Progenitor cell of endocrine pancreas (in vitro differentiated cells): ENCODE data around the gene NCOA1. TPM values are rescaled to one million over a fixed set of nuclear protein-coding genes. Genes with fewer than 3 reads are reported as not detected.
"Not testable (repeated sequence)": the region's sequence is repeated elsewhere in the genome, so short reads cannot be mapped to it uniquely, and the experiment has no call there.

Experiments
- DNase-seq: peaks from one replicate; pipeline ENCODE4 v3.0.0; 2021; ENCODE audit warnings: low spot score; ENCODE audit not compliant: unreplicated experiment
- H3K27ac Mint-ChIP-seq: 2 replicates; pipeline ENCODE4 v1.8.0; 2021; ENCODE audit warnings: mild to moderate bottlenecking, moderate library complexity, mixed read lengths
- H3K27me3 Mint-ChIP-seq: 2 replicates; pipeline ENCODE4 v1.8.0; 2021; ENCODE audit warnings: mixed read lengths
- H3K36me3 Mint-ChIP-seq: 2 replicates; pipeline ENCODE4 v1.8.0; 2022; ENCODE audit warnings: mixed read lengths; ENCODE audit not compliant: insufficient read depth
- H3K4me1 Mint-ChIP-seq: 2 replicates; pipeline ENCODE4 v1.8.0; 2021; ENCODE audit warnings: low read depth, mixed read lengths
- H3K4me3 Mint-ChIP-seq: 2 replicates; pipeline ENCODE4 v1.8.0; 2021; ENCODE audit warnings: low read depth, mild to moderate bottlenecking, moderate library complexity, mixed read lengths
- H3K9me3 Mint-ChIP-seq: 2 replicates; pipeline ENCODE4 v1.8.0; 2021; ENCODE audit warnings: low read depth, mixed read lengths
- CTCF ChIP-seq: fragments of 200-600 bp; sonication (generic); IDR thresholded peaks from one replicate; pipeline ENCODE4 v1.5.0; 2021; ENCODE audit warnings: antibody characterized with exemption, mild to moderate bottlenecking; ENCODE audit not compliant: unreplicated experiment
- total RNA-seq: library from RNA; stranded (reverse); gene quantifications from 2 replicates; pipeline ENCODE4 v1.2.1, GENCODE V29; 2021

The NCOA1 gene
- total RNA-seq, 1 donor from 2014 or later: 32.3 TPM

GRCh38 chr2:24672589-24672988, 181.5 kb downstream of the NCOA1 start:
- no peak for TF ChIP-seq CTCF
- Mint-ChIP-seq H3K36me3 (peaks cover 7% of the 10 kb centered on the region), H3K9me3 (no peaks in the 10 kb centered on the region), H3K27me3 (no peaks in the 10 kb centered on the region), H3K4me3 (no peak overlapping the region), H3K4me1 (no peaks in the 10 kb centered on the region), H3K27ac (peak overlapping the region; percentile 20)
- DNase-seq: no peak

DNA sequence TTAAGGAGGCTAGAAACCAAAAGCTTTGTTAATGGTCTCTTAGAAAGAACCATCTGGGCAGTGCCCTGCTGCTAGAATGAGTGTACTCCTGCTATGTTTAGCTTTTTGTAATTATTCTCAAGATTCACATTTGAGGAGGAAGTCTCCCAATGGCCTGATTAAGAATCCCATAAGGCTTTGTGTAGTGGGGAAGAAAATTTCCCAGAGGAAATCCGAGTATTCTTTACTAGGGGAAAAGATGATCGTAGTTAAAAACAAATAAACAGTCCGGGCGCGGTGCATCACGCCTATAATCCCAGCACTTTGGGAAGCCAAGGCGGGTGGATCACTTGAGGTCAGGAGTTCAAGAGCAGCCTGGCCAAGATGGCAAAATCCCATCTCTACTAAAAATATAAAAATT, 184.3 kb downstream of the NCOA1 start:
- H3K4me1 Mint-ChIP-seq: no peaks in the 10 kb centered on the region
- DNase-seq: no peak
- peaks cover 17% of the 10 kb centered on the region for H3K36me3 Mint-ChIP-seq
- TF ChIP-seq CTCF: no peak
- H3K9me3 Mint-ChIP-seq: no peaks in the 10 kb centered on the region
- no peak overlapping the region for H3K27ac Mint-ChIP-seq
- no peaks in the 10 kb centered on the region for H3K27me3 Mint-ChIP-seq
- no peak overlapping the region for H3K4me3 Mint-ChIP-seq

DNA sequence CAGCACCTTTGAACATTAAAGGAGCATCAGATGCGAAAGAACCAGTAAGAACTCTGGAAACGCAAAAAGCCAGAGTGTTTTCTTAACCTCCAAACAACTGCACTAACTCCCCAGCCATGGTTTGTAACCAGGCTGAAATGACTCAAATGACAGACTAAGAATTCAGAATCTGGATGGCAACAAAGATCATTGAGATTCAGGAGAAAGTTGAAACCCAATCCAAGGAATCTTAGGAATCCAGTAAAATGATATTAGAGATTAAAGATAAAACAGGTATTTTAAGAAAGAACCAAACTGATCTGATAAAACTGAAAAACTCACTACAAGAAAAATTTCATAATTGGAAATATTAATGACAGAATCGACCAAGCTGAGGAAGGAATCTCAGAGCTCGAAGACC, 185.4 kb downstream of the NCOA1 start:
- H3K27me3 Mint-ChIP-seq: no peaks in the 10 kb centered on the region
- no peak overlapping the region for H3K4me3 Mint-ChIP-seq
- H3K27ac Mint-ChIP-seq: no peak overlapping the region
- H3K9me3 Mint-ChIP-seq: no peaks in the 10 kb centered on the region
- no peaks in the 10 kb centered on the region for H3K4me1 Mint-ChIP-seq
- no peak for DNase-seq
- no peak for TF ChIP-seq CTCF
- H3K36me3 Mint-ChIP-seq: peaks cover 19% of the 10 kb centered on the region

GRCh38 chr2:24678066-24678465, 187.0 kb downstream of the NCOA1 start:
- H3K4me1 Mint-ChIP-seq, H3K9me3 Mint-ChIP-seq, H3K27ac Mint-ChIP-seq, DNase-seq, H3K27me3 Mint-ChIP-seq, H3K4me3 Mint-ChIP-seq: not testable (repeated sequence)
- H3K36me3 Mint-ChIP-seq: peaks cover 19% of the 10 kb centered on the region

DNA sequence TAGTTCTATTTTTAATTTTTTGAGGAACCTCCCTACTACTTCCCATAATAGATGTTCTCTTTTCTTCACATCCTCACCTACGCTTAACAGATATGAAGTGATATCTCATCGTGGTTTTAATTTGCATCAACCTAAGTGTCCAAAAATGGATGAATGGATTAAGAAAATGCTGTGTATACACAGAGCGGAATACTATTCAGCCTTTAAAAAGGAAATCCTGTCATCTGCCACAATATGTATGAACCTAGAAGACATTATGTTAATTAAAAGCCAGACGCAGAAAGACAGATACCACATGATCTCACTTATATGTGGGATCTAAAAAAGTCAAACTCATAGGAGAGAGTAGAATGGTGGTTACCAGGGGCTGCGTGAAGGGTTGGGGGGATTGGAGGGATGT, 189.1 kb downstream of the NCOA1 start:
- Mint-ChIP-seq H3K4me3 (no peak overlapping the region), H3K36me3 (peaks cover 19% of the 10 kb centered on the region), H3K9me3 (no peaks in the 10 kb centered on the region), H3K27me3 (no peaks in the 10 kb centered on the region), H3K27ac (no peak overlapping the region), H3K4me1 (no peaks in the 10 kb centered on the region)
- DNase-seq: no peak
- no peak for TF ChIP-seq CTCF

DNA sequence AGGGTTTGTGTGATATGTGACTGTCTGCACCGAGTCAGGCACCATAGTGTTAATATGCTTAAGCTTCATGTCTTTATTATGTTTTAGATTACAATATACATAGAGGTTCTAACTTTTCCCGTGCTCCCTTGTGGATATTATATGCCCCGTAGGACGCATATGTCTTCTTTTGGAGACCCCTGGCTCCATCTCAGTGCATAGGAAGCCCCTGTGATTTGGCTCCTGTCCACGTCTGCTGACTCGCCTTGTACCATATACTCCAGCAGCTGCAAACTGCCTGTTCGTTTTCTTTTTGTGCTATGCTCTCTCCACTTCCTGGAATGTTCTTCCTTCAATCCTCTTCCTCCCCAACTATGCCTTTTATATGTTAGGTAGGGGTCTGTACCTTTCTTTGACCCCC, 191.2 kb downstream of the NCOA1 start:
- Mint-ChIP-seq H3K27ac (no peak overlapping the region), H3K36me3 (peaks cover 13% of the 10 kb centered on the region), H3K4me1 (no peaks in the 10 kb centered on the region), H3K9me3 (no peaks in the 10 kb centered on the region), H3K27me3 (no peaks in the 10 kb centered on the region), H3K4me3 (no peak overlapping the region)
- no peak for DNase-seq
- no peak for TF ChIP-seq CTCF
